Activated T-cell treated with anti-CD3 and anti-CD28 coated beads, Interleukin-2, amount 50 U/mL, for 48 hours (primary cell): ENCODE data around the gene SHANK1.
"Not testable (repeated sequence)": the region's sequence is repeated elsewhere in the genome, so short reads cannot be mapped to it uniquely, and the experiment has no call there.

Experiments used
- DNase-seq, 2 experiments: peaks; one replicate each; pipeline ENCODE4 v3.0.0-alpha.2; 2020

SHANK1 gene

DNA sequence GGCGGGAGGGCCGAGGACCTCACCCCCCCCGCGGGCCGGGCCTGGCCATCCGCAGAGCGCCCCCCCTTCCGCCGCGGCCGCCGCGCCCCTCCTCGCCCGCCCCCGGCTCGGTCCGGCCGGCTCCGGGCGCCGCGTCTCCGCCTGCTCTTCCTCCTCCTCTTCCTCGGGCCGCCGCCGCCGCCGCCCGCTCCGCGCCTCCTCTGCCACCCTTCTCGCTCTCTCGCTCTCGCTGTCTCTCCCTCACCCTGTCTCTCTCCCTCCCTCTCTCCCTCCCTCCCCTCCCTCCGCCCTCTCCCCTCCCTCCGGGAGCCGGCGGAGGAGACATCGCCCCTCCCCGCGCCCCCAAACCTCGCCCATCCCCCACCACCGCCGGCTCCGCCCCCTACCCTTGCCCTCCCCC is at the start of gene SHANK1:
Gene SHANK1 (minus strand): TSS at position 237 of the 400 bp plus-strand sequence. CDS start 2,883 bp downstream, outside the sequence.
- no peak for DNase-seq

DNA sequence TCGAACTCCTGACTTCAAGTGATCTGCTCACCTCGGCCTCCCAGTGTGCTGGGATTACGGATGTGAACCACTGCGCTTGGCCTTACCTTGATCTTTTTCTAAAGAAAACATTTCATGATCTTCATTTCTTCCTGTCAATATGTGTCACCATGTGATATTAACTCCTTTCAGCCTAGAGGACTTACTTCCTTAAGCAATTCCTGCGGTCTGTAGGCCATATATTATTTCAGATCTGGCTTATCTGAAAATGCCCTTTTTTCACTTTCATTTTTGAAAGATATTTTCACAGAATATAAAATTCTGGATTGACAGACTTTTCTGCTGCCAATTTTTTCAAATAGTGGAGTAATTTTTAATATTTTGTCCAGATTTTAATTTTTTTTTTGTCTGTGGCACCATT is 48.7 kb upstream of the SHANK1 start:
- no peak for DNase-seq

DNA sequence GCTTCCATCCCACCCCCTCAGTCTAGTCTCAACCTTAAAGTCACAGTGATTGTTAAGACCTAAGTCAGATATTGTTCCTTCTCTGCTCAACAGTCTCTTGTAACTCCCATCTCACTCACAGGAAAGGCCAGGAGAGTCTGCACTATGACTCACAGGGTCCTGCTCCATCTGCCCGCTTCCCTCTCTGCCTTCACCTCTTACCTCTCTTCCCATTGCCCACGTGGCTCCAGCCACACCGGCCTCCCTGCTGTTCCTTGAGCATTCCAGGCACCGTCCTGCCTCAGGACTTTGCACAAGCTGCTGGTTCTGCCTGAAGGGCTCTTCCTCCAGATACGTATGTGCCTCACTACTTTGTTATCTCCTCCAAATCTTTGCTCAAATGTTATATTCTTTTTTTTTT is 47.7 kb upstream of the SHANK1 start:
- not testable (repeated sequence) for DNase-seq

DNA sequence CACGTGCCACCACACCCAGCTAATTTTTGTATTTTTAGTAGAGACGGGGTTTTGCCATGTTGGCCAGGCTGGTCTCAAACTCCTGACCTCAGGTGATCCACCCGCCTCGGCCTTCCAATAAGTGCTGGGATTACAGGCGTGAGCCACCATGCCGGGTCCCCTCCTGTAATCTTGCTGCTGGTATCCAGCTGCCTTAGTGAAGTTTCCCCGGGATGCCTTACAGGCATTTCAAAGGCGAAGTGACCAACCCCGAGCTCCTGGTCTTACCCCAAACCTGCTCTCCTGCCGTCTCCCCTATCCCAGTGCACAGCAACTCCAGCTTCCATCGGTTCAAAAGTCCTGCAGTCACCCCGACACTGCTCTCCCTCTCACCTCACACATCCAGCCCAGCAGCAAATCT is 47.1 kb upstream of the SHANK1 start:
- not testable (repeated sequence) for DNase-seq

DNA sequence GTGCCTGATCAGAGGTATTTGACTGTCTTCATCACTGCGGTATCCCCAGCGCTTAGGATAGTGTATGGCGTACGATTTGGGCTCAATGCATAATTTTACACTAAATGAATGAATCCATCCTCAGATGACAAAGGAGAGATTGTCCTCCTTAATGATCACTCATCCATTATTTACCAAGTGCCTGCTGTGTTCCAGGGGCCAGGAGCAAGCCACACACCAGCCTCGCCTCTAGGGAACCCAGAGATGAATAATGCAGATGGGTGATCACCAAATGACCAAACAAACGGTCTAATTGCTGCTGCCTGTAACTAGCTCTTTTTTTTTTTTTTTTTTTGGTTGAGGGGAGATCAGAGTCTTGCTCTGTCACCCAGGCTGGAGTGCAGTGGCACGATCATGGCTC is 44.8 kb upstream of the SHANK1 start:
- no peak for DNase-seq

DNA sequence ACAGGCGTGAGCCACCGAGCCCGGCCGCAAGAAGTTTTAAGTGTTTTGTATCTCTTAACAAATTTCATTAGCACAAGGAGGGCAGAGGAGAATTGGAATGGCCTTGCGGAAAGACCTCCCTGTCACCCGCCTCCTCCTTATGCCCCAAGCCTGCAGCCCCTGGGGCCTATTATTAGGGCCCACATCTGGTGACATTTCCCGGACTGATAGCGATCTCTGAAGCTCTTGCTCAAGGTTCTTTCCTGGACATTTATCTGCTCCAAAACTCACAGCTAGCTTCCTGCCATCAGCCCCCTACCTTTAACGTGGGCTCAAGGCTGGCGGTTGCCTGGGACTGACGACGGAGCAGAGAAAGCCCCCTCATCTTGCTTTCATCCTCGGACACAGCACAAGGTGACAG is 43.9 kb upstream of the SHANK1 start:
- not testable (repeated sequence) for DNase-seq

DNA sequence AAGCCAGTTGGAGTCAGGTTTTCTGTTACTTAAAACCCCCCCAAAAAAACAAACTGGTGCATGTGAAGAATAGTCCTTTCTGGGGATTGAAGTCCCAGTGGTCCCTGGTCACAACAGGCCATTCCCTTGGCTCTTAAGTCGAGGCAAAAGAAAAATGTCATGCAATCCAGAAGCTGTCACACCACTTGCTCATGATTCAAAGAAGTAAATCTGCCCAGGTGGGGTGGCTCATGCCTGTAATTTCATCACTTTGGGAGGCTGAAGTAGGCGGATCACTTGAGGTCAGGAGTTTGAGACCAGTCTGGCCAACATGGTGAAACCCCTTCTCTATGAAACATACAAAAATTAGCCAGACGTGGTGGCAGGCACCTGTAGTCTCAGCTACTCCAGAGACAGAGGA is 41.9 kb upstream of the SHANK1 start:
- DNase-seq, result not testable (repeated sequence)

DNA sequence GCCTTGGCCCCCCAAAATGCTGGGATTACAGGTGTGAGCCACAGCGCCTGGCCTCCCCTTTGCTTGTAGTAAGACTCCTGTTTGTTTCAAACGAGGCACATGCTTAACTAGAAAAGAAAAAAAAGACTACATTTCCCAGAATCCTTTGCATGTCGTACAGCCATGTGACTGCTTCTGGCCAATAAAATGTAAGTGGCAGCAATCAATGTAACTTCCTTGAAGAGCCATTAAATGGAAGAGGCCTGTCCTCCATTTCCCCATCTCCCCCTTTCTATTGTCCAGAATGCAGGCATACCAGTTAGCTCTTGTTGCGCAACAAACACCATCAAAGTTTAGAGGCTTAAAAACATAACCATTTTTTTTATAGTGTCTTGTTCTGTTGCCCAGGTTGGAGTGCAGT is 40.3 kb upstream of the SHANK1 start:
- DNase-seq, result no peak

DNA sequence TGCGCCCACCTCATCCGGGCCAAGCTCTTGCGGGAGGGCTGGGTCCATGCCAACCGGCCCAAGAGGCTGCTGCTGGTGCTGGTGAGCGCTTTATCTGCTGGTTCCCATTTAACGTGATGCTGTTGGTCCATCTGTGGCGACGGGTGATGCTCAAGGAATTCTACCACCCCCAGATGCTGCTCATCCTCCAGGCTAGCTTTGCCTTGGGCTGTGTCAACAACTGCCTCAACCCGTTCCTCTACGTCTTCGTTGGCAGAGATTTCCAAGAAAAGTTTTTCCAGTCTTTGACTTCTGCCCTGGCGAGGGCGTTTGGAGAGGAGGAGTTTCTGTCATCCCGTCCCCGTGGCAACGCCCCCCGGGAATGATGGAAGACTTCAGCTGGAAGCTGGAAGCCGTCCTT is 39.5 kb upstream of the SHANK1 start:
- DNase-seq, result not testable (repeated sequence)

DNA sequence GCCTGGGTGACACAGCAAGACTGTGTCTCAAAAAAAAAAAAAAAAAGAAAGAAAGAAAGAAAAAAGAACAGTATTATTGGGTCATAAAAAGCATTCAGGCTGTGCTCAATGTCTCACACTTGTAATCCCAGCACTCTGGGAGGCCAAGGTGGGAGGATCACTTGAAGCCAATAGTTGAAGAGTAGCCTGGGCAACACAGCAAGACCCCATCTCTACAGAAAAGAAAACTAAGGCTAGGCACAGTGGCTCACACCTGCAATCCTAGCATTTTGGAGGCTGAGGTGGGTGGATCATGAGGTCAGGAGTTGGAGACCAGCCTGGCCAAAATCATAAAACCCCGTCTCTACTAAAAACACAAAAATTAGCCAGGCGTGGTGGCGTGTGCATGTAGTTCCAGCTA is 38.0 kb upstream of the SHANK1 start:
- not testable (repeated sequence) for DNase-seq

DNA sequence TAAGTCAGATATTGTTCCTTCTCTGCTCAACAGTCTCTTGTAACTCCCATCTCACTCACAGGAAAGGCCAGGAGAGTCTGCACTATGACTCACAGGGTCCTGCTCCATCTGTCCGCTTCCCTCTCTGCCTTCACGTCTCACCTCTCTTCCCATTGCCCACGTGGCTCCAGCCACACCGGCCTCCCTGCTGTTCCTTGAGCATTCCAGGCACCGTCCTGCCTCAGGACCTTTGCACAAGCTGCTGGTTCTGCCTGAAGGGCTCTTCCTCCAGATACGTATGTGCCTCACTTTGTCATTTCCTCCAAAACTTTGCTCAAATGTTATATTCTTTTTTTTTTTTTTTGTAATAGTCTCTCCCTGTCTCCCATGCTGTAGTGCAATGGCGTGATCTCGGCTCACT is 36.6 kb upstream of the SHANK1 start:
- DNase-seq, result not testable (repeated sequence)

DNA sequence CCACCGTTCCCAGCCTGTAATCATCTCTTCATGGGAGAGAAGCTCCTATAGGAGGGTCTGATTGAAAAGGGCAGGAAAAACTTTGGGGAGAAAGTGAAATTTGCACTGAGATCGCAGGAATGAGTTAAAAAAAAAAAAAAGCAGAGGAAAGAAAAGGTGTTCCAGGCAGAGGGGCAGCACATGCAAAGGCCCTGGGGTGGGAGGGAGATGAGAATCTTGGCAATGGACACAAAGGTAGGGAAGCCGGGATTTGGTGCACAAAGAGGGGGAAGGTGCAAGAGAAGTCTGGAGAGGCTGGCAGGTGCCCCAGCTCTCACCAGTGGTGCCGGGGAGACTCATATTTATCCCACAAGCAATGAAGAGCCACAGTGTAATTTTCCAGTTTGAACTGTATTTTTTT is 34.3 kb upstream of the SHANK1 start:
- no peak for DNase-seq

DNA sequence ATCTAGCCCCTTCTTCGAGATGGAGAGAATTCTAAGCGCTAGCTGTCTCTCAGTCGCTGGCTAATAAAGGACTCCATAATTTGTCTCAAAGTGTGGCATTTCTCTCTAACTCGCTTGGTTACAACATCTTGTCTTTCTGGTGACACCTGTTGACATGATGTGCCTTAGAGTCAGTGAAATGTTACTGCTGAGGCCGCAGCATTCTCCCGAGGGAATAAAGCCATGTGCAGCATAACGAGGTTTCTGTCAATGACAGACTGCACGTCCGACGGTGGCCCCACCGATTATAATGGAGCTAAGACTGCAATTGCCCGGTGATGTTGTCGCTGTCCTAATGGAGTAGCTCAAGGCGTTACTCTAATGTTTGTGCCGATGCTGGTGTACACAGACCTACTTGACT is 30.4 kb upstream of the SHANK1 start:
- no peak for DNase-seq

DNA sequence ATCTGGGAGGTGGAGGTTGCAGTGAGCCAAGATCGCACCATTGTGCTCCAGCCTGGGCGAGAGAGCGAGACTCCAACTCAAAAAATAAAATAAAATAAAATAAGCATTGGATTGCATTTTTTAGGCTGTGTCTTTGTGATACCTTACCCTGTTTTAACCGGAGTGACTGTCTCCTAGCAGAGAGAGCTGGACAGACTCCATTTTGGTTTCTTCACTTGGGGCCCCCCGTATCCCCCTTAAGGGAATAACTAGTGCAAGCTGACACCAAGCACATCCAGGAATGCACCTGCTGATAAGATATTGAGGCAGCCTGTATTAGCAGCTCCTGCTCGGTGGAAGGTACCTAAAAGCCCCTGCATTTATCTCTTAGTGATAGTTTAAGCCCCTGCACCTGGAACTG is 29.9 kb upstream of the SHANK1 start:
- DNase-seq, result no peak

DNA sequence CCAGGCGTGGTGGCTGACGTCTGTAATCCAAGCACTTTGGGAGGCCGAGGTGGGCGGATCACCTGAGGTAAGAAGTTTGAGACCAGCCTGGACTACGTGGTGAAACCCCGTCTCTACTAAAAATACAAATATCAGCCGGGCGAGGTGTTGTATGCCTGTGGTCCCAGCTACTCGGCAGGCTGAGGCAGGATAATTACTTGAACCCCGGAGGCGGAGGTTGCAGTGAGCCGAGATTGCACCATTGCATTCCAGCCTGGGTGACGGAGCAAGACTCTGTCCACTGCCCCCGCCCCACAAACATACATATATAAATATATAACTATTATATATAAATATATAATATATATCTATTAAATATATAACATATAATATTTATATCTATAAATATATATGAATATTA is 27.5 kb upstream of the SHANK1 start:
- DNase-seq, result not testable (repeated sequence)

DNA sequence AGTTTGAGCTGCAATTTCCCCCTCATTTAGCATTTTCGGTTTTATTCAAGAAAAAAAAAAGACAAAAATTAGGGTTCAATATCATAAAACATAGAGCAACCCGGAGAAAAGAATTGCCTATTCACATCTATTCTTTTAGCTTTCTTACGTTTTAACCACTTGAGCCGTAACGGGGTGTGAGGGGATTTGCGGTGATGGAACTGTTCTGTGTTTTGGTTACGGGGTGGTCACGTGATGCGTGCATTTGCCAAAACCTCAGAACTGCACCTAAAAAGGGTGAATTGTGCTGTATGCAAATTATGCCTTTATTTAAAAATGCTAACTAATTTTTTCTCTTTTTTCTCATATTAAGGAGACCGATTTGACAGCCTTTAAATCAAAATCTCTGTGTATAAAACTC is 25.6 kb upstream of the SHANK1 start:
- DNase-seq, result no peak

DNA sequence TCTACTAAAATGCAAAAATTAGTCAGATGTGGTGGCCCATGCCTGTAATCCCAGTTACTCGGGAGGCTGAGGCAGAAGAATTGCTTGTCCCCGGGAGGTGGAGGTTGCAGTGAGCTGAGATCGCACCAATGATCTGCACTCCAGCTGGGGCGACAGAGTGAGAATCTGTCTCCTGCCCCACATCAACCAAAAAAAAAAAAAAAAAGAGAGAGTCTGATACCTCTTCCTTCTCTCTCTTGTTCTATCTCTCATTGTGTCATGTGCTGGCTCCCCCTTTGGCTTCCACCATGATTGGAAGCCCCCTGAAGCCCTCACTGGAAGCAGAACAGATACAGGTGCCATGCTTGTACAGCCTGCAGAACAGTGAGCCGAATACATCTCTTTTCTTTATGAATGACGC is 23.9 kb upstream of the SHANK1 start:
- no peak for DNase-seq

DNA sequence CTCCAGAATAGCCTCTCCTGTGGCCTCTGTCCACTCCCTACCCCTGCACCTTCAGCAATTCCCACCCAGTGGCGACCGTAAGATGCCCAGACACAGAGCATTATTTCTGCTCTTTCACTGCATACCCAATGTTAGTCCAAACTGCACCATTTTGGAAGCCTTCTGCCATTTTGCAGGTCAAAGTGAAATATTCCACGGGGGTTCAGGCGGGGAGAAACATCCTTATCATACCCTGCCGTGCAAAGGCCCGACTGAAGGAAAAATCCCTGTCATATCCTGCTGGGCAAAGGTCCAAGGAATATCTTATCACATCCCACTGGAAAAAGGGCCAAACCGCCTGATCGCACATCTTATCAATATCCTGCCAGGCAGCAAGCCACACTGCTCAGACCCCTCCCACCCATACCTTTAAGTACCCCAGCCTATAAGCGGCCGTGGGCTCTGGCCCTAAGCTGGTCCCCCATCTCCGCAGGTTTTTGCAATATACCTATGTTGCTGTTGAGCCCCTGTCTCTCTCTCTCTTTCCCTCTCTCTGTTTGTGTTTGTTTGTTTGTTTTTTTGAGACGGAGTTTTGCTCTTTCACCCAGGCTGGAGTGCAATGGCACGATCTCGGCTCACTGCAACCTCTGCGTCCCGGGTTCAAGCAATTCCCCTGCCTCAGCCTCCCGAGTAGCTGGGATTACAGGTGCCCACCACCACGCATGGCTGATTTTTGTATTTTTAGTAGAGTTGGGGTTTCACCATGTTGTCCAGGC is 21.8 kb upstream of the SHANK1 start:
- DNase-seq, result no peak

DNA sequence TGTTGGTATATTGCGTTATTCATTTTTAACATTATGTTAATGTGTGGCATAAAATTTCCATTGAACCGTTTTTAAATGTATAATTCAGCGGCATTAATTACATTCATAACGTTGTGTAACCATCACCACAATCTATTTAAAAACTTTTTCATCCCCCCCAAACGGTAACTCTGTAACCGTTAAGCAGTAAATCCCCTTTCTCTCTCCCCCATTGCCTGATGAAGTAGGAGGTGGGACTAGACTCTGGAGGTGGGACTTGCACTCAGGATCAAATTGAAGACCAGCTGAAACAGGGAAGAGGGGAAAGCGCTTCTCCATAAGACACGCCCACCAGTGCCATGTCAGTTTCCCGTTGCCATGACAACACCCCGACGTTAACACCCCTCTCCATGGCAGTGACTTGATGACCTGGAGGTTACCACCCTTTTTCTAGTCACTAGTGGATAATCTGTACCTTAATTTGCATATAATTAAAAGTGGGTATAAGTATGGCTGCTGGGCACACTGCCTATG is 20.4 kb upstream of the SHANK1 start:
- no peak for DNase-seq

DNA sequence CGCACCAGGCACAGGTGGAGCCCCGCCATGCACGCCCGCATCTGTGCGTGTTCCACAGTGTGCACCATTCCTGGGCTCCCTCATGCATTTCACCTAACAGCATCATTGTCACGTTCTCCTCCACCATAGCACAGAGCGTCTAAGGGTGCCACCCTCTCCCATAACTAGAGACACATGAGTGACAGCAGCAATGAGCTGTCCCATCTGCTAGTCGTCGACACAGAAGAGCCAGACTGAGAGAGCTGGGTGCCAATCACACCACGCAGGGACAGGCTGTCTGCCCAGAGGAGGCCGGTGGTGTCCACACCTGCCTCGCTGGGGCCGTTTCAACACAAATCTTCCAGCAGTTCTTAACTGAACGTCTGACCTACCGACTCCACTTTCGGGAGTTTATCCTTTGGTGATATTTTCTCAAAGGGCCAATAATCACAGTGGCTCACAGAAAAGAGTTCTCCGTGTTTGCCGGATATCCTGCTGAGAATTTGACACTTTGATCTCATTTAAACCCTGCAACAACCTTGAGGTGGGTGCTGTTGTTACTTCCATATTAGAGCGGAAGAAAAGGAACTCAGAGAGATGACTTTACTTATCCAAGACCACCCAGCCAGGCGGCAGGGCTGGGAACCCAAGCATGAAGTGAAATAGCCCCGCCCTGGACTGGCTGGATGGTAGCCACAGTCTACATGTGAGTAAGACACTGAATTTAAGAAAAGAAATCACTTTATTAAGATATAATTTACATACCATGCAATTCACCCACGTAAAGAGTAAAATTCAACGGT is 19.7 kb upstream of the SHANK1 start:
- DNase-seq, result no peak

DNA sequence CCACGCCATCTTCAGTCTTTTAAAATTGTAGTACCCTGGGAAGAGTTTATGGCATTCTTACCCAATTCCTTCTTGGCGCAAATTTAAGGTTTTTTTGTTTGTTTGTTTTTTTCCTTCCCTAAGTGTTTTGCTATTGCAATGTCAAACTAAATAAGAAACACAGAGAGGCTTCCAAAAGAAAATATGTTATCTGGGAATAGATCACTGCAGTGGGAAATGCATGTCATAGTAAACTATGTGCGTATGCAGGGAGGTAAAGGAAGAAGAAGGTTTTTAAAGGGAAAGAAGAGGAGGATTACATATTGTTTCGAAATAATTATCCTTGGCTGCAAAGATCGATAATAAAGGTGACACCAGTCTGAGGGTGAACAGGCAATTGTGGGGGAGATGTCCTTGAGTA is 16.7 kb upstream of the SHANK1 start:
- no peak for DNase-seq

DNA sequence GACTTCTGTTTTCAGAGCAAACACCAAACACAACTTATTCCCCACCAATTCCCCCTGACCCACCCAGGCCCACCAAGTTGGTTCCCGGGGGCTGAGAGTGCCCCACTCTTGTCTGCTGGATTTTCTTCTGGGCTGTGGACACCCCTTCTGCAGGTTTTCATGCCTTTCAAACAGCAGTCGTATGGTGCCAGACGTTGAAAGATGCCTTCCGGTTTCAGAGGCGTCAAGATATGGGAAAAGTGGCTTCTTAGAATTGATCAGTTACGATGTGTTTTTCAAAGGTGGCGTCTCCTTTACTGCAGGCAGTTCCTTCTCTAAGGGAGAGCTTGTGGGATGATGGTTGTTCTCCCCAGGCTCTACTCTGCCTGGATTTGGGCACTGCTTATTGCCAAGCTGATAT is 16.3 kb upstream of the SHANK1 start:
- no peak for DNase-seq

DNA sequence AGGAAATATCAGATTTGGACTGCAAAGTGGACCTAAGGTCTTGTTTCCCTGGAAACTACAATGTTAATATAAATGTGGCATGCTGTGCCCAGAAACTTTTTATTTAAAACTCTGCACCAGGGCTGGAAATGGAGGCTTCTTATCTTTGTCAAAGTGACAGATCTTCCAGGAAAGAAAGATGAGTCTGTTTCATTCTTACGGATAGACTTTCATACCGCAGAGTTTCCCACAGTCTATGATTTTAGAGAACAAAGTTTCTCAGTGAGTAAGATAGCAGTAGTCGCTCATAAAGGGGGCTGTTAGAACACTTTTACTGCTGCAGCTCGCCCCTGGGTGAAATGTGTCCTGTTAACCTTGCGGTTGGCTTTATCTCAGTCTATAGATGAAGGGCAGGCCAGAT is 10.3 kb upstream of the SHANK1 start:
- no peak for DNase-seq

DNA sequence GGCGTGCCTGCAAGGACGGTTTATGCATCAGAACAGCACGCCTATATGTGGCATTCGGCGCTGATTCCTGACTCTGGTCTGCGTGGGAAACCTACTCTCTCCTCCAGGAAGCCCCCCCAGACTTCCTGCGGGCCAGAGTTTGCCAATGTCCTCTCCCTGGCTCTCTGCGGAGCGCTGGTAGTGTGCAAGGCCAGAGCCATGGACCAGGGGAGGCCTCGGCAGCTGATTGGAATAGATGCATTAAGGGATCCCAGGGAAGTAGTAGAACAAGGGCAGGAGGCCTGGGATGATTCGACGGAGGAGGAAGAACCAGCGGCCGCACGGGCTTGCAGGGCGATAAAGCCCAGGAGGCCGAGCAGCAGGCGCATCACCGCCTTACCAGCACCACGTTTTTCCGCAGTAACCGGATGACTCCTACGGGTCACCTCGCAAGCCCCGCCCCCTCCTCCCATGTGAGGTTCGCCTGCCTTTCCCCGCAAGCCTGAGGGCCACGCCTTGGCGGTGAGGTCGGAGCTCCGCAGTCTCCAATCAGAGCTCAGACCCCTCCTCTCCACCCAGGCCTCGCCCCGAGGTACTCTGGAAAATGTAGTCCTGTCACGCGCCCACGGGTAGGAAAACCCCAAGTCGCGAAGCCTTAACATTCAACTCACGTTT is 8.6 kb upstream of the SHANK1 start:
- peak; percentile 88 to 89 for DNase-seq
